GM04503 (cell line): ENCODE results near the gene KRT84.
"Not testable (repeated sequence)": the region's sequence is repeated elsewhere in the genome, so short reads cannot be mapped to it uniquely, and the experiment has no call there.

Experiments
- DNase-seq: peaks from one replicate; pipeline ENCODE4 v3.0.0-alpha.2; 2012; ENCODE audit warnings: low read depth

Gene KRT84

DNA sequence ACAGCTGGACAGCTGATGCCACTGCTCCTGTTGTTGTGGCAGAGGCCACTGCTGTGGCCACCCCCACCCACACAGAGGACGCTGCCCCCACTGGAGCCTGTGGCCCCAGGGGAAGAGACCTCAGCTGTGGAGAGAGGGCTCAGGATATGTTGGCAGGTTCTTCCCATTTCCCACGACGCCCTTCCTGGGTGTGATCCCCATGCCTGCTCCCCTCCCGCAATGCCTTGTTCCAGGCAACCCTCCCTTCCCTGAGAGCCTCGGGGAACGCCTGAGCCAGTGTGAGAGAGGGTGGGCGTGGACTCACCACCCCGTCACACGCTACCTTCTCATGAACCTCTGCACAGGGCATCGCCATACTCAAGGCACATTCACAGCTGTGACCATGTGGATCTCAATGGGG, 26.4 kb upstream of the KRT84 start:
- no peak for DNase-seq

DNA sequence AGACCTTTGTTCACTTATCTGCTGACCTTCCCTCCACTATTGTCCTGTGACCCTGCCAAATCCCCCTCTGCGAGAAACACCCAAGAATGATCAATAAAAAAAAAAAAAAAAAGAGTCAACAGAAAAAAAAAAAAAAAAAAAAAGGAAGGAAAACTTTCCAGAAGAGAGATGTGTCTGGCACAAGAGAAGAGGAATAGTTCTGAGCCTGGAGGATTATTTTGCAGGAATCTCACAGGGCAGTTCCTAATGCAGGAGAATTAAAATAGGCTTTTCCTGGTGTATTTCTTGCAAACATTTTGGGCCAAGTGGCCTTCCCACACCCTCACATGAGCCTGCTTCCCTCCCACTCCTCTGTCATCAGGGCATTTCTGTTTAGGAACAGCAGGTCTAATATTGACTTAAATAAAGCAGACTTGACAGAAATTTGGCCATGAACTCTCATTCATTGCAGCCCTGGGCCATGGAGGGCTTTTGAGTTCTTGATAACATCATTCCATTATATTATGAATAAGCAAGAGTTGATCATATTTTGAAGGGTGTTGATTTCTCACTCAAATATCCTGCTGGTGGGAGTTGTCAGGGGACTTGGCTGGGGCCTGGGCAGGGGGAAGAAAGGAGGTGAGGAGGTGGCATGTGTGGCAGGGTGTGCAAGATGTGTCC, 25.3 kb upstream of the KRT84 start:
- not testable (repeated sequence) for DNase-seq

DNA sequence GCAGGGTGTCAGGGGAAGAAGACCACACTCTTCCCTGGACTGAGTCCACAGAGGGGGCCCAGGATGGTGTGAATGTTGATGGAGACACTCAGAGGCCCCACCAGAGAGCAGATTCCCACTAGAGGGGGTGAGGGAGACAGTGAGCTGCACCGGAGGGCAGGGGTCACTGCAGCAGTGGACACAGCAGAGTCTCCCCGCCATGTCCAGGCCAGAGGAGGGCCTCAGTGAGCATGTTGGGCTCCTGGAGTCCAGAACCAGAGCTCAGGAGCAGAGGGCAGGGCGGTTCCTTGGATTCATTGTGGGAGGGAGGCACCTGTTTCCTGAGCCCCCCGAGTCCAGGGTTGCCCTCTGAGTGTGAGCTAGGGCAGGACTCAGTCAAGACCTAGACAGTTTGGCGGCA, 22.5 kb upstream of the KRT84 start:
- no peak for DNase-seq

DNA sequence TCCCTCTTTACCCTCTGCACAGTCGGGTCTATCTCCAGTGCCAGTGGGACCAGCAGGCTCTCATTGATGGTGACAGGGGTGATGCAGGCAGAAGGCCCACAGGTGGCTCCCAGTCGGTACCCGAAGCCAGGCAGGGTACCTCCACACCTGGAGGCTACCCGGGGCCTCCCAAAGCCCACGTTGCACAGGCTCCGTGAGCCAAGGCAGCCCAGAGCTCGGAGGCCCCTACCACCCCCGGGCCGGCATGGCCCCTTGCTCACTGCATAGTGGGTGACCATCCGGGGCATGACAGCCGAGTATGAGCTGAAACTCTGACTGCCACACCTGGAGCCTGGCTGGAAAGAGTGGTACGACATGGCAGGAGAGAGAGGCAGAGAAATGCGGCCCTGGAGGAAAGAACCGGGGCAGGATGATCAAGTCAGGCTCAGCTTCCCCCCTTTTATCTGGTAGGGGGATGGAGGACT, 20.5 kb upstream of the KRT84 start, which contains the start of gene KRT82:
Gene KRT82 (minus strand): TSS at position 414 of the 464 bp plus-strand sequence. CDS start 58 bp downstream, at position 356.
- no peak for DNase-seq

DNA sequence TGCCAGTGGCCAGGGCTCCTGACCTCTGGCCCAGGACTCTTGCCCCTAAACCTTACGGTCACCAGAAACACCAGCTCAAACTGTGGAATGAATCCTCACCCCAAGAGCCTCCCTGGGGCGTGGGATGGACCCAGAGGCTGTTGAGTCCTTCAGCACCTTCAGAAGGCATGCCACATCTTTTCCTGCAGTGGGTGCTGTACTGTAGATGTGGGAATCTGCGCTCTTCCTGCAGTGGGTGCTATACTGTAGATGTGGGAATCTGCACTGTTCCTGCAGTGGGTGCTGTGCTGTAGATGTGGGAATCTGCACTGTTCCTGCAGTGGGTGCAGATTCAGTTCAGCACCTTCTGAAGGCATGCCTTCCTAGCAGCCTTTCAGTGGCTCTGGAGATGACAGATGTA, 19.5 kb upstream of the KRT84 start:
- DNase-seq = no peak

DNA sequence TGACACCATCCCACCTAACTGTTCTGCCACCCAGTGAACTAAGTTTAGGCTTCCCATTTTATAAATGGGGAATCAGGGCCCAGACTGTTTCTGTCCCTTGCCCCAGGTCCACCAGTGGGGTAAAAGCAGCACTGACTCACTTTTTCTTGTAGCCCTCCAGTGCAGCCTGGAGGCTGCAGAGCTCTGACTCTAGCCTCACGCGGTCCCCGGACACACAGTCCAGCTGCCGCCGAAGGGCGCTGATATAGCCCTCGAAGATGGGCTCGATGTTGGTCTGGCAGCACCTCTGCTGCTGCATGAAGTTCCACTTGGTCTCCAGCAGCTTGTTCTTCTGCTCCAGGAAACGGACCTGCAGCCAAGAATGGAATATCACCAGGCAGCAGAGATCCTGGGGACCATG, 18.1 kb upstream of the KRT84 start:
- no peak for DNase-seq

GRCh38 chr12:52402873-52403540, 17.6 kb upstream of the KRT84 start:
- DNase-seq = no peak

DNA sequence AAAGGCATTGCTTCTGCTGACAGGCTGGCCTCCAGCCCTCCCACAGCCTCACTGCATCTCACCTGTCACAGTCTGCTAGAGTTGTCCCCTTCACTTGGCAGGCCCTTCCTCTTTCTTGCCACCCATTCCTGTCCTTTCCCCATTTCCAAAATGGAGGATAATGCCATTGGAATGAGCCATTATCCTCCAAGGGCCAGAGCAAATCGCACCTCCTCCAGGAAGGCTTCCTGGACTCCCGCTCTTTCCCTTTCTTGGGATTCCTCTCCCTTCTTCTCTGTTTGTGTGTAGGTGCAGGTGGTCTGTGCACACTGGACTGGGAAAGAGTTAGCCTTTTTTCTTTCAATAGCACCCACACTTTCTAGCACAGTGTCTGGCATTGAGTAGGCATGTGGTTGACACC, 16.9 kb upstream of the KRT84 start:
- no peak for DNase-seq

DNA sequence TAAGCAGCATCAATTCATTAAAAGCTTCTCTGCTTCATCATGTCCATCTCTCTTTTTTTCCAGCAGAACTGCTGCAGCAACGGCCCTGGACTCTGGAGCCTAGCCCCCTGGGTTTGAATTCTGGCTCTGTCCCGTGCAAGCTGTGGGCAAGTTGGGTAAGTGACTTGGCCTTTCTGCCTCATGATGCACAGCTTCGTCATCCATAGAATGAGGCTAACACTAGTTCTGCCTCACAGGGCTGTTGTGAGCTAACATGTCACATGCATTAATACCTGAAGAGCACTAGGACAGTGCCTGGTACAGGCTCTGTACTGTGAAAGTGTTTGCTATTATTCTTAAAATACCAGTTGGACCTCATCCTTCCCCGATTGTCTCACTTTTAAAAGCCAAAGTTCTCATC, 16.5 kb upstream of the KRT84 start:
- DNase-seq = no peak

DNA sequence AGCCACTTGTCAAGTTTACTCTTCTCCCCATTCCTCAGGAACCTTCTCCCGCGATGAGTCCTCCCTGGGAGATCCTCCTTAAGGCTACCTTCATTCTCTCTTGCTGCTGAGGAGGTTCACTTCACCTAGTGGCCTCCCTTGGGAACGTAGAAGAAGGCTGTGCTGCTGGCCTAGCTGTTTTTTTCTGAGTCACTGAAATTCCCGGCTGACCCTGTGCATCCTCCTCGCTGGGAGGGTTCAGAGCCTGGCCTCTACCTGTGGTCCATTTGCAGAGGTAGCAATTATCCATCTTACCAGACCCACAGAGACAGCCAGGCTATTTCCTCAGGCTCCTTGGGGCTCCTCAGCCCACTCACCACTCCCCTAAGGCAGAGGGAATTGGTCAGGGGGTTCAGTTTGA, 16.1 kb upstream of the KRT84 start:
- DNase-seq = no peak

DNA sequence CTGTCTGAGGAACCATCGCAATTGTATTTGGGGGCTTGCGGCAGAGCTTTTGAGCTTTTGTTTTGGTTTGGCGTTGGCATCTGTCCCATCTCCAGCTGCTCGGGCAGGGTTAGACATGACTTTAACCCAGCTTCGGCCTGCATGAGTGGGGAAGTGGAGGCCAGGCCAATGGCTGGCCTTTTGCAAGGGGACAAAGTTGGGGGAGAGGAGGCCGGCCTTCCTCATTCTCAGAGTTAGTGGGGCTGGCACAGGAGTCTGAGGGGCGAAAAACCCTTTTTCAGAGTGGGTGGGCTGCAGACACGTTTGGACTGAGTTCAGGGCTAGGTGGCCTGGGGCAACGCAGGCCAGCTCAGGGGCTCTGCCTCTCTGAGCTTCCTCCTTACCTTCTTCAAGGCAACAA, 15.5 kb upstream of the KRT84 start:
- no peak for DNase-seq

DNA sequence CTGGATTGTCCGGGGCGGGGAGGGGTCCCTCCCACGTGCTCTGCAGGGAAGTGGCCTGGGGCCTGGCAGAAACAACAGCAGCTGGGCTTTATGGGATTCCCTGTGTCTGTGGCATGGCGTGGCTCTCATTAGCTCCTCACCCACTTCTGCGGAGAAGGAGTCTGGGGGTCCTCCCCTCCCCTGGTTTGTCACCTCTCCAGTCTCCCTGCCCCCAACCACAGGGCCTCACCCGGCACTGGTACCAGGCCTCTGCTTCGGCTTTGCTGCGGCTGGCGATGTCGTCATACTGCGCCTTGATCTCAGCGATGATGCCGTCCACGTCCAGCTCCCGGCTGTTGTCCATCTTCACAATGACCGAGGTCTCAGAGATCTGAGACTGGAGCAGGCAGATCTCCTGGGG, 14.3 kb upstream of the KRT84 start:
- no peak for DNase-seq

GRCh38 chr12:52398176-52398575, 12.7 kb upstream of the KRT84 start:
- no peak for DNase-seq

DNA sequence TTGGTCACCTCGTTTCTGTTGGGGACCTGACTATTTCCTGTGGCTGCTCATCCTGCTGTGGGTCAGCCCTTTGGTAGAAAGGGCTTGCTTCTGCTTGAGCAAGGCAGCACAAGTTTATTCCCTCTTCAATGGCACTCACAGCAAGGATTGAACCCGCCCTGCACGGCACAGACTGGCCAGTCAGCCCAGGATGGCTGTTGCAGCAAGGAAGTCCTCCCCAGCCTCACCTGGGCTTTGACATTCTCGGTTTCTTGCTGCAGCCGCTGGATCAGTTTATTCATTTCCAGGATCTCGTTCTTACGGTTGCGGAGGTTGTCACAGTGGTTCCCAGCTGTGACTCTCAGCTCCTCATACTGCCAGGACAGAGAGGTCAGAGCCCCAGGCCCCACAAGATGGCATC, 11.2 kb upstream of the KRT84 start:
- DNase-seq = no peak

- no peak for DNase-seq
Observed at GRCh38 chr12:52395761-52396434, 10.4 kb upstream of the KRT84 start.

DNA sequence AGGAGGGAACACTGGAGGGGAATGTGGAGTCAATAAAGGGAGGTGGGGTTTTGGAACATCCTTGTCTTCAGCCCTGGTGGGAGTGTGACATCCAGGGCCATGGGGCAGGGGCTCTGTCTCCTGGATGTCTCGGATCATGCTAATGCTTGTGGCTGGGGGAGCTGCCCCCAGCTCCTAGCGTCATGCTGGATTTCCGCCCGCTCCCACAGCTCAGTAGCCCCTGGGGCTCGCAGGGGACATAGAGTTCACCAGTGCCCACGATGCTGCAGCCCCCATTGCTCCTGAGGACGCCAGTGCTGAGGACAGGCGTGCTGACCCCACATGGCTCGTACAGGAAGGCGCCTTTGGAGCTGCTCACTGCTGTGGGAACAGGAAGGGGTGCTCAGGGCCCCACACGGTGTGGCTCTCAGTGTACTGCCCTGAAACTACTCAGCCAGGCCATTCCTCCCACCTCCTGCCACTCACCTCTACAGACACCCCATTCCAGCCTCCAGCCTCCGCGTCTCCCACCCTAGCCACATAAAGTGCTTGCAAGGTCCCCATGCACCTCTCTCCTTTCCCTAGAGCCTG, 9.5 kb upstream of the KRT84 start:
- DNase-seq = no peak

GRCh38 chr12:52392465-52393007, 7.1 kb upstream of the KRT84 start:
- DNase-seq = no peak

DNA sequence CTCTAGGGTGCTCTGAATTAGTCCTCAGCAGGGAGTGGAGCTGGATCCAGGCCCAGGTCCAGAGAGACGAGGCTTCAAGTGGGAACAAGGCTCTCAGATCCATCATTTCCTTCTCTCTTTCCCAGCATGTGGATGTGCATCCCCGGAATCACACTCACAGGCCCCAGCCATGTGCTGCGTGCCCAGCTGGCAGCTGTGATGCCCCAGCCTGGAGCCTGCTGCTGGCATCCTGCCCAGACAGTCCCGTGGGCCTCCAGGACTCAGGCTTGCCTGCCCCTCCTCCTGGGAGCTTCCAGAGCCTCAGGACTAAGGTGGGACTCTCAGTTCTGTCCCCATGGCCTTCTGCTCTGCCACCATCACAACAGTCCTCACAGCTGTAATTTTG, 6.2 kb upstream of the KRT84 start:
- DNase-seq = no peak

- no peak for DNase-seq
Observed at GRCh38 chr12:52390739-52391617, 5.5 kb upstream of the KRT84 start.

GRCh38 chr12:52389313-52390207, 4.1 kb upstream of the KRT84 start:
- no peak for DNase-seq

DNA sequence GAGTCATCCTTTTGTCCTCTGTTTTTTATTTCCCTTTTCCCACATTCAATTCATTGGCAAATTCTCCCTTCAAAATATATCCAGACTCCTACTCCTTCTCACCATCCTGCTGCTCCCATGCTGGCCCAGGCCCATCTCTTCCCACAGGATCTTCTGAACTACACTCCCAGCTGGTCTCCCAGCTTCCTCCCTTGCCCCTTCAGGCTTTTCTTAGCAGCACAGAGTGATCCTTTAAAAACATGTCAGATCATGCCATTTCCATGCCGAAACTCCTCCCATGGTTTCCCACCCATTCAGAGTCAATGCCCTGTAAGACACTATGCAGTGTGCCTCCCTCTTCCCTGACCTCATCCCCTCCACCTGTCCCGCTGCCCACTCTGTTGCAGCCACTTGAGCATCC, 2.4 kb upstream of the KRT84 start:
- DNase-seq = no peak
